Hepatocyte (in vitro differentiated cells): ENCODE results near the gene LYPD6. TPM values are rescaled to one million over a fixed set of nuclear protein-coding genes. Genes with fewer than 3 reads are reported as not detected.

Experiments
- DNase-seq: peaks from one replicate; pipeline ENCODE4 v3.0.0-alpha.2; 2016; ENCODE audit warnings: low spot score
- H2AFZ ChIP-seq: fragments of 200-600 bp; sonication (generic); 2 replicates; pipeline ENCODE4 v1.6.0; 2016; ENCODE audit warnings: antibody characterized with exemption, mild to moderate bottlenecking
- H3K27ac ChIP-seq: fragments of 200-600 bp; sonication (generic); 2 replicates; pipeline ENCODE4 v1.5.1; 2016; ENCODE audit warnings: mild to moderate bottlenecking
- H3K27me3 ChIP-seq: fragments of 200-600 bp; sonication (generic); 2 replicates; pipeline ENCODE4 v1.6.1; 2016
- H3K36me3 ChIP-seq: fragments of 200-600 bp; sonication (generic); replicated peaks from 2 replicates; pipeline ENCODE4 v1.5.1; 2016; ENCODE audit warnings: low read depth; ENCODE audit not compliant: insufficient read depth
- H3K4me1 ChIP-seq: fragments of 200-600 bp; sonication (generic); 2 replicates; pipeline ENCODE4 v1.5.1; 2016; ENCODE audit warnings: mild to moderate bottlenecking, moderate library complexity; ENCODE audit not compliant: insufficient read depth
- H3K4me2 ChIP-seq: fragments of 200-600 bp; sonication (generic); 2 replicates; pipeline ENCODE4 v1.6.0; 2016
- H3K4me3 ChIP-seq: fragments of 200-600 bp; sonication (generic); 2 replicates; pipeline ENCODE4 v1.5.1; 2016; ENCODE audit warnings: mild to moderate bottlenecking
- H3K79me2 ChIP-seq: fragments of 200-600 bp; sonication (generic); 2 replicates; pipeline ENCODE4 v1.6.0; 2017; ENCODE audit warnings: mild to moderate bottlenecking
- H3K9me2 ChIP-seq: fragments of 200-600 bp; sonication (generic); replicated peaks from 2 replicates; pipeline ENCODE4 v1.6.0; 2017; ENCODE audit warnings: mild to moderate bottlenecking; ENCODE audit not compliant: insufficient read depth
- H3K9me3 ChIP-seq: fragments of 200-600 bp; sonication (generic); 2 replicates; pipeline ENCODE4 v1.5.1; 2016; ENCODE audit warnings: low read depth, mild to moderate bottlenecking
- H4K20me1 ChIP-seq: fragments of 200-600 bp; sonication (generic); 2 replicates; pipeline ENCODE4 v1.6.0; 2016; ENCODE audit warnings: mild to moderate bottlenecking; ENCODE audit not compliant: insufficient read depth, poor library complexity, severe bottlenecking
- EZH2 ChIP-seq: fragments of 200-600 bp; sonication (generic); IDR thresholded peaks from 2 replicates; pipeline ENCODE4 v1.6.1; 2016; ENCODE audit warnings: antibody characterized with exemption, mild to moderate bottlenecking, borderline replicate concordance
- EZH2phosphoT487 ChIP-seq: fragments of 200-600 bp; sonication (generic); IDR thresholded peaks from one replicate; pipeline ENCODE4 v1.6.1; 2018; ENCODE audit warnings: antibody characterized with exemption, mild to moderate bottlenecking, low read depth, moderate library complexity; ENCODE audit not compliant: unreplicated experiment, severe bottlenecking
- WGBS: methylation state at CpG from one replicate; pipeline ENCODE4 v1.1.6; 2016; ENCODE audit warnings: low lambda C conversion rate; ENCODE audit errors: missing lambda C conversion rate; 5-methylcytosine and 5-hydroxymethylcytosine counted together
- polyA plus RNA-seq: library from polyadenylated mRNA; unstranded; fragments of >200 nt; fragmentation: Nextera tagmentation; extraction: Ambion mirVana; gene quantifications from 2 replicates; pipeline ENCODE4 v1.2.1, GENCODE V29; 2016
- total RNA-seq: library from RNA; depleted of rRNA; stranded (reverse); fragments of >200 nt; gene quantifications from 2 replicates; pipeline ENCODE4 v1.2.3, GENCODE V29; 2014
- TF ChIP-seq, protein P1 (sequence below): fragments of 200-600 bp; sonication (generic); IDR thresholded peaks from 2 replicates; pipeline ENCODE4 v1.5.1; 2016; ENCODE audit warnings: antibody characterized with exemption, mild to moderate bottlenecking; ENCODE audit not compliant: poor library complexity

LYPD6 gene
- total and polyA plus RNA-seq, 2 experiments from 2014 or later: 5.3 to 11.2 TPM

DNA sequence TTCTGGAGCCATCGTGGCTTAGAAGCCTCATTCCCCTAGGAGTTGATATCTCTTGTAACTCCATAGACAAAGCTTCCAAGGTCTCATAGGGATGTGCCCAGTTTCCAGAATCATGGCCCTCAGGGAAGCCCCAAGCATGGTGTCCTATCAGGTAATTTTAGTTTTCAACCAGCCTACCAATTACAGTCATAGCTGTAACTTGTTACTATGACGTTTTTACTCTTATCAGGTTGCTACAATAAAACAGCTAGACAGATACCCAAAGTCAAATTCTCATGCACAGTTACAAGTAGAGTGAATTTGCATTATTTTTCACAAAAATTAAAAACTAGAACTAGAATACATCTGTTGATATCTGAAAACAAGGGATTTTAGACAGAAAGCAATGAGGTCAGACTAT, 8.9 kb downstream of the LYPD6 start:
- Histone ChIP-seq H3K9me2 (no peaks in the 10 kb centered on the region), H3K27me3 (peaks cover 6% of the 10 kb centered on the region), H3K9me3 (no peaks in the 10 kb centered on the region), H3K4me2 (peak overlapping the region; percentile 41), H4K20me1 (no peaks in the 10 kb centered on the region), H3K27ac (peak overlapping the region; percentile 83), H3K36me3 (no peaks in the 10 kb centered on the region), H3K79me2 (peaks cover 20% of the 10 kb centered on the region), H2AFZ (no peak overlapping the region), H3K4me1 (no peaks in the 10 kb centered on the region), H3K4me3 (no peak overlapping the region)
- TF ChIP-seq, protein P1, sequence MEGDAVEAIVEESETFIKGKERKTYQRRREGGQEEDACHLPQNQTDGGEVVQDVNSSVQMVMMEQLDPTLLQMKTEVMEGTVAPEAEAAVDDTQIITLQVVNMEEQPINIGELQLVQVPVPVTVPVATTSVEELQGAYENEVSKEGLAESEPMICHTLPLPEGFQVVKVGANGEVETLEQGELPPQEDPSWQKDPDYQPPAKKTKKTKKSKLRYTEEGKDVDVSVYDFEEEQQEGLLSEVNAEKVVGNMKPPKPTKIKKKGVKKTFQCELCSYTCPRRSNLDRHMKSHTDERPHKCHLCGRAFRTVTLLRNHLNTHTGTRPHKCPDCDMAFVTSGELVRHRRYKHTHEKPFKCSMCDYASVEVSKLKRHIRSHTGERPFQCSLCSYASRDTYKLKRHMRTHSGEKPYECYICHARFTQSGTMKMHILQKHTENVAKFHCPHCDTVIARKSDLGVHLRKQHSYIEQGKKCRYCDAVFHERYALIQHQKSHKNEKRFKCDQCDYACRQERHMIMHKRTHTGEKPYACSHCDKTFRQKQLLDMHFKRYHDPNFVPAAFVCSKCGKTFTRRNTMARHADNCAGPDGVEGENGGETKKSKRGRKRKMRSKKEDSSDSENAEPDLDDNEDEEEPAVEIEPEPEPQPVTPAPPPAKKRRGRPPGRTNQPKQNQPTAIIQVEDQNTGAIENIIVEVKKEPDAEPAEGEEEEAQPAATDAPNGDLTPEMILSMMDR: no peak
- TF ChIP-seq EZH2 (no peak), EZH2phosphoT487 (no peak)
- no peak for DNase-seq
- WGBS: 74% methylated on average over 2 of the region's 2 CpGs

DNA sequence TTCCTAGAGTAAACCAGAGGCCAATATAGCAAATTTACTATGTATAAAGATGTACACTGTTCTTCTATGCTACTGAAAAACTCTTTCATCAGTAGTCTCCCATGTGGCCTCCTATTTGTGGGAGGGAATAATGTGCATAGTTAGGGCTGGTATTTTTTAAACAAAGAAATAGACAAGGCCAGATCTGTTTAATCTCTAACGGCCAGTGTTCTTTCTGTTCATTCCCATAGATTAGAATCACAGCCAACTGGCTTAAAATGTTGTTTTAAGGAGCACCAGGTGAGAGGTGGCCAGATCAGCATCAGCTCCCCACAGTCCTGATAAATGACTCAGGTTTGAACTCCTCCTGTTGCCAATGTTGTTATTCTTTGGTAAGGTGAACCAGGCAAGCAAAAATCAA, 12.1 kb downstream of the LYPD6 start:
- Histone ChIP-seq H4K20me1 (no peaks in the 10 kb centered on the region), H3K9me3 (no peaks in the 10 kb centered on the region), H3K9me2 (no peaks in the 10 kb centered on the region), H2AFZ (no peak overlapping the region), H3K27ac (no peak overlapping the region), H3K27me3 (peaks cover 6% of the 10 kb centered on the region), H3K4me2 (no peak overlapping the region), H3K79me2 (peaks cover 7% of the 10 kb centered on the region), H3K4me3 (no peak overlapping the region), H3K4me1 (no peaks in the 10 kb centered on the region), H3K36me3 (no peaks in the 10 kb centered on the region)
- TF ChIP-seq EZH2: no peak
- TF ChIP-seq, protein P1: no peak
- no peak for TF ChIP-seq EZH2phosphoT487
- WGBS: 23% methylated on average over 1 of the region's 1 CpG
- no peak for DNase-seq

DNA sequence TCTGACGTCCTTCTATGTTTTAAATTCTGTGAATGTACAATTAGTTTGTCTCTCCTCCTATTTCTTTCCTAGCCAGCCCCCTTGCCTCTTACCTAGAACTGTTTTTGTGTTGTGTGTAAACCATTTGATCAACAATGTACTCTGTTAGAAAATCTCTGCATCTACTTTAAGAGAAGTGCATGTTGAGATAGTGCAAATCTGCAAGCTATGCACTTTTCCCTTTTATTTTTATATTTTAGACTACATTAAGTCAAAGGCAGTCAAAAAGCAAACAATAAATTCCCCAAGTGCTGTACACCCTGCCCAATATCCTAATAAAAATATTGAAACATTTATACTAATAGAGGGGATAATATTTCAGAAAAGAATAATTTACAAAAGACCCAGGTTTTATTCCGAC, 13.7 kb downstream of the LYPD6 start:
- 91% methylated on average over 2 of the region's 2 CpGs for WGBS
- Histone ChIP-seq H3K4me2 (no peak overlapping the region), H3K4me3 (no peak overlapping the region), H3K9me3 (no peaks in the 10 kb centered on the region), H3K36me3 (no peaks in the 10 kb centered on the region), H3K79me2 (peaks cover 7% of the 10 kb centered on the region), H3K27me3 (peaks cover 6% of the 10 kb centered on the region), H3K4me1 (no peaks in the 10 kb centered on the region), H2AFZ (no peak overlapping the region), H4K20me1 (no peaks in the 10 kb centered on the region), H3K9me2 (no peaks in the 10 kb centered on the region), H3K27ac (no peak overlapping the region)
- TF ChIP-seq EZH2 (no peak), EZH2phosphoT487 (no peak)
- TF ChIP-seq, protein P1: no peak
- DNase-seq: no peak

DNA sequence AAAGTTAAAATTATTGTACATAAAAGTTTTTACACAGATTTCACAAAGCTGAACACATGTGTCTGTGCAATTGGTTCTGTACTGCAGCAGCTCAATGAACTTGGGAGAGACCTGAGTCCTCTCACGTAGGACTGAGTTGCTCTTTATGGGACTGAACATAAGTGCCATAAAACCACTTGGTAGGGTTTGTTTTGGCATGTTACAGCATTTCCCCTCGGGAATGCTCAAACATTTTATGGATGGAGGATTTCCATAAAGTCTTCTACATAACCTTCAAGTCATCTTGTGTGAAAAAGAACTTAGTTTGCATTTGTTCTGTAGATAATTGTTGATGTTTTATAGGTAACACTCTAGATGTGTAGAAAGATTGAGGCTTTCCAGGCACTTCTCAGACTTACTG, 15.9 kb downstream of the LYPD6 start:
- WGBS: 55% methylated on average over 2 of the region's 2 CpGs
- no peak for TF ChIP-seq EZH2
- DNase-seq: no peak
- Histone ChIP-seq H3K4me1 (no peaks in the 10 kb centered on the region), H3K27ac (no peak overlapping the region), H3K36me3 (no peaks in the 10 kb centered on the region), H4K20me1 (no peaks in the 10 kb centered on the region), H3K79me2 (peaks cover 14% of the 10 kb centered on the region), H3K4me2 (no peak overlapping the region), H2AFZ (no peak overlapping the region), H3K4me3 (no peak overlapping the region), H3K9me2 (no peaks in the 10 kb centered on the region), H3K27me3 (peaks cover 6% of the 10 kb centered on the region), H3K9me3 (no peaks in the 10 kb centered on the region)
